OCI-LY7 (cell line): ENCODE data around the gene SPACA9.

Experiments
- CTCF ChIP-seq: fragments of 200-600 bp; sonication (generic); conservative IDR thresholded peaks from 2 replicates; pipeline ENCODE4 v1.5.1; 2014; ENCODE audit warnings: mild to moderate bottlenecking, antibody characterized with exemption, low read length, moderate library complexity, mixed read lengths
- EZH2phosphoT487 ChIP-seq: fragments of 200-600 bp; sonication (generic); IDR thresholded peaks from 2 replicates; pipeline ENCODE4 v1.6.1; 2018; ENCODE audit warnings: low read depth, borderline replicate concordance, mild to moderate bottlenecking, mixed run types, antibody characterized with exemption, low read length, moderate library complexity, mixed read lengths

GRCh38 chr9:132896906-132897305 is 18.2 kb downstream of the SPACA9 start:
- no peak for TF ChIP-seq CTCF
- TF ChIP-seq EZH2phosphoT487 = no peak
